ENCODE results near the gene PPP1CA.
"Not testable (repeated sequence)": the region's sequence is repeated elsewhere in the genome, so short reads cannot be mapped to it uniquely, and the experiment has no call there.

PPP1CA gene

GRCh38 chr11:67404515-67405195, 3.0 kb upstream of the PPP1CA start:
- H3K23ac ChIP-seq (ENCODE audit: low read length) = no peak overlapping the region
- no CpG with 5 or more reads among the region's 13 CpGs for WGBS (ENCODE audit: extremely low coverage, insufficient coverage, insufficient read length)

GRCh38 chr11:67403085-67403484, 1.4 kb upstream of the PPP1CA start:
- H3K4ac ChIP-seq (ENCODE audit: low read depth, low read length); H2BK12ac ChIP-seq (ENCODE audit: low read length); H2AFZ ChIP-seq (ENCODE audit: insufficient read depth, low read length, poor library complexity); H3K9ac ChIP-seq (ENCODE audit: low read length); H2BK5ac ChIP-seq (ENCODE audit: low read depth, low read length, poor library complexity); H3K4me3 ChIP-seq (ENCODE audit: low read depth, low read length); H4K12ac ChIP-seq (ENCODE audit: low read depth, low read length); H3K14ac ChIP-seq (ENCODE audit: low read length); H2BK120ac ChIP-seq (ENCODE audit: insufficient read depth, low read length, poor library complexity); DNase-seq; H3K4me2 ChIP-seq (ENCODE audit: low read length); H3K18ac ChIP-seq (ENCODE audit: low read length); H3K9me3 ChIP-seq (ENCODE audit: insufficient read depth, low read depth, low read length); H3K27me3 ChIP-seq (ENCODE audit: insufficient read depth, low read length); H4K91ac ChIP-seq (ENCODE audit: low read depth, low read length); H2AK5ac ChIP-seq (ENCODE audit: low read length); H3K23ac ChIP-seq (ENCODE audit: low read length); H3K27ac ChIP-seq (ENCODE audit: low read depth, low read length); H4K8ac ChIP-seq (ENCODE audit: low read depth, low read length): not testable (repeated sequence)
- Histone ChIP-seq H3K36me3 (ENCODE audit: control insufficient read depth in 1 of 2, insufficient read depth in 2 of 2, low read length in 2 of 2) (peaks cover 22% of the 10 kb centered on the region in 2 experiments), H3K79me2 (ENCODE audit: control insufficient read depth, insufficient read depth, low read length, poor library complexity) (peaks cover 13% of the 10 kb centered on the region), H3K79me1 (ENCODE audit: low read length) (peaks cover 10% of the 10 kb centered on the region), H3K4me1 (ENCODE audit: control insufficient read depth in 1 of 2, insufficient read depth in 2 of 2, low read length in 2 of 2) (peaks cover 12 to 18% of the 10 kb centered on the region in 2 experiments)
- WGBS (ENCODE audit: extremely low coverage, insufficient coverage, insufficient read length) = no CpG with 5 or more reads among the region's 9 CpGs

More at GRCh38 chr11:67404515-67405195, 3.0 kb upstream of the PPP1CA start:
- Histone ChIP-seq H2BK120ac (ENCODE audit: insufficient read depth, low read length, poor library complexity) (no peak overlapping the region), H4K8ac (ENCODE audit: low read depth, low read length) (no peak overlapping the region), H3K9ac (ENCODE audit: low read length) (no peak overlapping the region), H3K36me3 (ENCODE audit: control insufficient read depth in 1 of 2, insufficient read depth in 2 of 2, low read length in 2 of 2) (peaks cover 7% of the 10 kb centered on the region in 2 experiments), H4K91ac (ENCODE audit: low read depth, low read length) (no peak overlapping the region), H3K4me1 (ENCODE audit: control insufficient read depth in 1 of 2, insufficient read depth in 2 of 2, low read length in 2 of 2) (peaks cover 12 to 18% of the 10 kb centered on the region in 2 experiments), H2AFZ (ENCODE audit: insufficient read depth, low read length, poor library complexity) (no peak overlapping the region), H3K79me2 (ENCODE audit: control insufficient read depth, insufficient read depth, low read length, poor library complexity) (peaks cover 13% of the 10 kb centered on the region), H2BK12ac (ENCODE audit: low read length) (no peak overlapping the region), H4K12ac (ENCODE audit: low read depth, low read length) (no peak overlapping the region), H3K4me3 (ENCODE audit: low read depth, low read length) (no peak overlapping the region), H3K27ac (ENCODE audit: low read depth, low read length) (no peak overlapping the region), H3K14ac (ENCODE audit: low read length) (no peak overlapping the region), H3K79me1 (ENCODE audit: low read length) (peaks cover 10% of the 10 kb centered on the region), H2AK5ac (ENCODE audit: low read length) (no peak overlapping the region), H3K18ac (ENCODE audit: low read length) (no peak overlapping the region), H3K9me3 (ENCODE audit: insufficient read depth, low read depth, low read length) (no peaks in the 10 kb centered on the region), H3K27me3 (ENCODE audit: insufficient read depth, low read length) (no peaks in the 10 kb centered on the region), H2BK5ac (ENCODE audit: low read depth, low read length, poor library complexity) (no peak overlapping the region), H3K4me2 (ENCODE audit: low read length) (no peak overlapping the region), H3K4ac (ENCODE audit: low read depth, low read length) (no peak overlapping the region)
- DNase-seq = no peak

- WGBS (ENCODE audit: extremely low coverage, insufficient coverage, insufficient read length) = no CpG with 5 or more reads among the region's 19 CpGs
- Histone ChIP-seq H3K36me3 (ENCODE audit: control insufficient read depth in 1 of 2, insufficient read depth in 2 of 2, low read length in 2 of 2) (peaks cover 30% of the 10 kb centered on the region in 2 experiments), H4K12ac (ENCODE audit: low read depth, low read length) (peak overlapping the region; percentile 91), H2AK5ac (ENCODE audit: low read length) (peak overlapping the region; percentile 84), H3K79me1 (ENCODE audit: low read length) (peaks cover 10% of the 10 kb centered on the region), H3K4me1 (ENCODE audit: control insufficient read depth in 1 of 2, insufficient read depth in 2 of 2, low read length in 2 of 2) (peaks cover 12 to 18% of the 10 kb centered on the region in 2 experiments), H3K4ac (ENCODE audit: low read depth, low read length) (peak overlapping the region; percentile 58), H3K27ac (ENCODE audit: low read depth, low read length) (peak overlapping the region; percentile 61), H4K8ac (ENCODE audit: low read depth, low read length) (peak overlapping the region; percentile 99), H3K79me2 (ENCODE audit: control insufficient read depth, insufficient read depth, low read length, poor library complexity) (peaks cover 13% of the 10 kb centered on the region), H2BK12ac (ENCODE audit: low read length) (peak overlapping the region; percentile 42), H4K91ac (ENCODE audit: low read depth, low read length) (peak overlapping the region; percentile 97), H3K14ac (ENCODE audit: low read length) (peak overlapping the region; percentile 88), H2BK5ac (ENCODE audit: low read depth, low read length, poor library complexity) (peak overlapping the region; percentile 50), H2BK120ac (ENCODE audit: insufficient read depth, low read length, poor library complexity) (peak overlapping the region; percentile 84), H2AFZ (ENCODE audit: insufficient read depth, low read length, poor library complexity) (peak overlapping the region; percentile 90), H3K4me2 (ENCODE audit: low read length) (peak overlapping the region; percentile 53), H3K18ac (ENCODE audit: low read length) (peak overlapping the region; percentile 90)
- H3K4me3 ChIP-seq (ENCODE audit: low read depth, low read length); H3K27me3 ChIP-seq (ENCODE audit: insufficient read depth, low read length); H3K9me3 ChIP-seq (ENCODE audit: insufficient read depth, low read depth, low read length); H3K23ac ChIP-seq (ENCODE audit: low read length); H3K9ac ChIP-seq (ENCODE audit: low read length); DNase-seq: not testable (repeated sequence)
Observed at GRCh38 chr11:67402192-67402839, 658 bp upstream of the PPP1CA start.

GRCh38 chr11:67400942-67401494, 640 bp downstream of the PPP1CA start:
- Histone ChIP-seq H3K4ac (ENCODE audit: low read depth, low read length) (peak overlapping the region; percentile 99), H3K4me1 (ENCODE audit: control insufficient read depth in 1 of 2, insufficient read depth in 2 of 2, low read length in 2 of 2) (peaks cover 12 to 18% of the 10 kb centered on the region in 2 experiments), H4K91ac (ENCODE audit: low read depth, low read length) (peak overlapping the region; percentile 97), H3K36me3 (ENCODE audit: control insufficient read depth in 1 of 2, insufficient read depth in 2 of 2, low read length in 2 of 2) (peaks cover 35 to 42% of the 10 kb centered on the region in 2 experiments), H3K79me1 (ENCODE audit: low read length) (peaks cover 10% of the 10 kb centered on the region), H4K12ac (ENCODE audit: low read depth, low read length) (peak overlapping the region; percentile 87), H2BK5ac (ENCODE audit: low read depth, low read length, poor library complexity) (peak overlapping the region; percentile 97), H2BK120ac (ENCODE audit: insufficient read depth, low read length, poor library complexity) (peak overlapping the region; percentile 85), H2AFZ (ENCODE audit: insufficient read depth, low read length, poor library complexity) (peak overlapping the region; percentile 99), H3K27me3 (ENCODE audit: insufficient read depth, low read length) (no peaks in the 10 kb centered on the region), H3K23ac (ENCODE audit: low read length) (no peak overlapping the region), H4K8ac (ENCODE audit: low read depth, low read length) (peak overlapping the region; percentile 97), H3K79me2 (ENCODE audit: control insufficient read depth, insufficient read depth, low read length, poor library complexity) (peaks cover 13% of the 10 kb centered on the region), H2BK12ac (ENCODE audit: low read length) (no peak overlapping the region), H2AK5ac (ENCODE audit: low read length) (peak overlapping the region; percentile 86), H3K27ac (ENCODE audit: low read depth, low read length) (peak overlapping the region; percentile 96), H3K14ac (ENCODE audit: low read length) (peak overlapping the region; percentile 93), H3K9me3 (ENCODE audit: insufficient read depth, low read depth, low read length) (no peaks in the 10 kb centered on the region), H3K9ac (ENCODE audit: low read length) (peak overlapping the region; percentile 98), H3K18ac (ENCODE audit: low read length) (peak overlapping the region; percentile 92), H3K4me2 (ENCODE audit: low read length) (peak overlapping the region; percentile 79), H3K4me3 (ENCODE audit: low read depth, low read length) (peak overlapping the region; percentile 91)
- DNase-seq = no peak
- no CpG with 5 or more reads among the region's 27 CpGs for WGBS (ENCODE audit: extremely low coverage, insufficient coverage, insufficient read length)
